Stimulated activated naive CD4-positive, alpha-beta T cell treated with Interleukin-2 at 50 U/mL for 16 hours (primary cell): ENCODE data around the gene CREB3L1.

Experiments used
- DNase-seq: peaks from one replicate; lab custom pipeline; 2025; lab: John Stamatoyannopoulos, UW

The CREB3L1 gene

DNA sequence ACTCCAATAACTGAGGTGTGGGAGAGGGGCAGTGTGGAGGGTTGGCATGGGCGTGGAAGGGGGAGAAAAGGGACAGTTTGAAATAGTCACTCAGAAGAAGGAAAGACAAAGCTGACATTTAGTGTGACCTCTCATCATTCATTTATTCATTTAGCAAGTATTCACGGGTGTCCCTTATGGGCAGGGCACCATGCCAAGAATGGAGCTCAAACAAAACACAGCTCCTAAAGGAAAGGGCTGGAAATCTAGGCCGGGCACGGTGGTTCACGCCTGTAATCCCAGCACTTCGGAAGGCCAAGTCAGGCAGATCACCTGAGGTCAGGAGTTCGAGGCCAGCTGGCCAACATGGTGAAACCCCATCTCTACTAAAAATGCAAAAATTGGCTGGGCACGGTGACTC is 50.4 kb downstream of the CREB3L1 start:
- DNase-seq, result no peak

DNA sequence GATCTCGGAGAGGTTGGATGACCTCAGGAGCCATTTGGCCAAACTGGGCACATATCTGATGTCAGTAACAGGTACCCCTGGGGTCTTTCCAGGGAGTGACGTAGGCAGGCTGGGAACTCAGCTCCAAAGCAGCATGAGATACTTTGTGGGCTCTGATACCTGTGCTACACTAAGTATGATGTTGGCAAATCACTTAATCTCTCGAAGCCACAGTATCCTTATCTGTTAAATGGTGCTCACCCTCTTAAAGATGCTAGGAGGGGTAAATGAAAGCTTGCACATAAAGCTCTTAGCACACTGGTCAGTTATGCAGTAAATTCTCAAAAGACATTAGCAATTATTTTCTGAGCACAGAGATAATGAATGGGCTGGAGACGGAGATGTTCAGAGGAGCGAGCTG is 52.7 kb downstream of the CREB3L1 start:
- DNase-seq, result no peak

DNA sequence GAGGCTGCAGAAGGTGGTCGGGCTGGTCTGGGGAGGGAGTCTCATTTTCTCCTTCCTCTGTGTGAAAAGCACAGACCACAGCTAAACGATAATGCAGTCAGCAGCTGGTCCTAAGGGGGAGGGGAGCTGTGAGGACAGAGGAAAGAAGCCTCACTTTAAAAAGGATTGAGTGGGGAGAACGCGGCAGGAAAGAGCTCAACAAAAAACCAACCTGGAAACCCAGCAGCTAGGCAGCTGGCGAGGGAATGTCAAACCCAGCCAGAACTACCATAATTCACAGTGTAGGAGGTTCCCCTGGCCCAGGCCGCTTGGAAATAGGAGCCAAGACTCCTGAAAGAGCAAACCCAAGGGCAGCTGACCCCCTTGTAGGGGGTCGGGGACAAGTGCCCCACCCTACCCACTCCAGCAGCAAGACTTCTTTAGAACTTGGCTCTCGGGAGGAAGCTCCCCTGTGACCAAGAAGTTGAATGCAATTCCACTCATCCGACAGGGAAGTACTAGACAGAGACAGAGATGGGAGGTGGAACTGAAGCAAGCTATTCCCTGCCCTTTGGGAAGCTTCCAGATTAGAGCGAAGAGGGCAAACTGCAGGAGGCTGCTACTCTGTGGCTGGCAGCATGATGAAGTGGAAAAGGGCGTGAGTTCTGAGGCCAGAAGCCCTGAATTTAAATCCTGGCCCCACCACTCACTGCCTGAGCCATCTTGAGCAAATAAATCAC is 53.3 kb downstream of the CREB3L1 start:
- no peak for DNase-seq

DNA sequence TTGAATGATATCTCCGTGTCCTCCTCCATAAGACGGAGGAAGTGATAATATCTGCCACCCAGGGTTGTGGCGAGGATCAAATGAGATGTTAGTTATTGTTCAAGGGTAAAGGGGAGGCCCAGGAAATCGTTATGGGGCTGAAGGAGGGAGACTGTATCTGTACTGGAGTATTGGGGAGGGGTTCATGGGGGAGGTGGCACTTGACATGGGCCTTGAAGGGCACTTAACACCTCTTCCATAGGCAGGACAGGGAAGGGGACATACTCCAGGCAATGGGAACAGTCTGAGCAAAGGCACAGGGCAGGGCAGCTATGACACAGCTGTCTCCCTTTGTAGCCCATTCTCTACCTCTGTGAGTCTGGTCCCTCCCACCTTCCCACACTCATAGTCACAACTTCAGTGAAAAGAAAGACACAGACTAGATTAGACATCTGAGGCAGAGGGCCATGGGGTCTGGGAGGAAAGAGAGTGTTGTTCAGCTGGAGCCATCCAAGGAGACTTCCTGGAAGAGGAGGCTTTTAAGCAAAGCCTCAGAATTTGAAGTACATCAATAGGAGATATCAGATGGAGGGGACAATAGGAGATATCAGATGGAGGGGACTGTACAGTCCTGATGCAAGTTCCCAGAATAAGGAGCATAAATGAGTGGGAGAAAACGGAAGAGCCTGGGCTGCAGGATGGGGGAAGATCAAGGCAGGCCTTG is 54.0 kb downstream of the CREB3L1 start:
- DNase-seq, result peak; percentile 38

DNA sequence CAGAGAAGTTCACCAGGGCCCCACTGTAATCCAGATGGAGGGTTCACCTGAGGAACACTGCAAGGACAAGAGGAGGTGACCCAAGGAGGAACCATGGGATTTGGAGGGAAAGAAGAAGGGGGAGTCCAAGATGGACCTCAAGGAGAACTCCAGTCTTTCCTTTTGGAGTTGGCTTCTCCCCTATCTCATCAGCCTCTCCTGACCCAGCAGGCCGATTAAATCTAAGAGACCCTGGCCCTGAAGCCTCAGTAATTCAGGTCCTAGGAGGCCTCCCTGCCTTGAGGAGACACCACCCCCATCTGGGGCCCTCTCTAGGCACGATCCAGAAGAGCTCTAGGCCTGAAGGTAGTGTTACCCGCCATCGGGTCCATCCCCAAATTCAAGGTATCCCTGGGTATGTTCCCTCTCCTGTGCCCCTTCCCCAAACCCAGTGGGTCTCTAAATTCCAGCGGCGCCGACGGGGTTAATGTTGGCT is 54.7 kb downstream of the CREB3L1 start:
- DNase-seq, result no peak

DNA sequence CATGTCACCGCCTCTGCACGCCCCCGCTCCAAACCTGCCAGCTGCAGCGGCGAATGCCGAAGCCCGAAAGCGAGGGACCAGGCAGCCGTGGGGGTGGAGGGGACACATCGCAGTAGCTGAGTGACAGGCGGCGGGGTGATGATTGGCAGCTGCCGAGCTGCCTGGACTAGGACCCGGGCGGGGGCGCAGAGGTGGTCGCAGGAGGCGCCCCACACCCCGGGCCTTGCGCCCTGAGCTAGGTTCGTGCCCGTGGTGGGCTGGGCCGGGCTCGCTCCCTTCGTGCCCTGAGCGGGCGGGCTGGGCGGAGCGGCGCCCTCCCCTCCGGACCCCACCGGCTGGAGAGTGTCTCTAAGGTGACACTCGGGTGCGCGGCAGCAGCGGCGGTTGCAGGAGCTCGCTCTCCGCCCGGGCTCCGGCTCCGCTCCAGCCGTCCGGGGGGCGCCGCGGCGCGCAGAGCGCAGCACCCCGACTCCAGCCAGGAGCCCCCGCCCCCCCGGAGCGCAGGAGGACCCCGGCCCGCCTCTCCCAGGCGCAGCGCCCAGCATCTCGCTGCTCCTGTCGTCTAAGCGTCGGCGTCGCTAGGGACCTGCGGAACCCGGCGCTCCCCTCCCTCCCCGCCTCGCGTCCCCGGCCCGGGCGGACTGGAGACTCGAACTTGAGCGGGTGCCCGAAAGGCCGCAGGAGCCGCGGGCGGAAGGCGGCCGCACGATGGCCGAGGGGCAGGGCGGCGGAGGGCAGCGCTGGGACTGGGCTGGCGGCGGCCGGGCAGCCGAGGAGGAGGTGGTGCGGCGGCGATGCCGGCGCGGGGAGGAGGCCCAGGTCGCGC is 55.3 kb downstream of the CREB3L1 start:
- peak; percentile 72 for DNase-seq

DNA sequence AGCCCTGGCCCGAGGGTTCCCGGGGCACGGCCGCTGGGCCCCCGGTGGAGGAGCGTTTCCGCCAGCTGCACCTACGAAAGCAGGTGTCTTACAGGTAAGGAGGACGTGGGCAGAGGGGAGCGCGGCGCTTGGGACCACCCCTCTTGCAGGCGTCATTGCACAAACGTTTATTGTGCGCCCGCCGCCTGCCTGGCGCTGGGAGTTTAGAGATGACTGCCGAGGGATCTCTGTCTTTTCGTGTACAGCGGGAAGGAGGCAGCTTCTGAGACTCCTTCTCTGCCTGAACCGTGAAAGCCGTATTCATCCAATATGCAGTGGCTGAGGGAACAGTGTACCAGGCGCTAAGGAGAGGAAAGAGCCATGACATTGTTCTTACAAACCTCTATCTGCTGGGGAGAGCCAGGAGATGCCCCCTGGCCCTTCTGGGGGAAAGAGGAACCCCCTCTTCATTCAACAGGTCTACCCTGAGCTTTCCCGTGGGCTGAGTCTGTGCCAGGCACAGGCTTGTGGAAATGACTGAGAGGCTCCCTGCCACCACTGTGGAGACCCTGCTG is 56.0 kb downstream of the CREB3L1 start:
- no peak for DNase-seq

DNA sequence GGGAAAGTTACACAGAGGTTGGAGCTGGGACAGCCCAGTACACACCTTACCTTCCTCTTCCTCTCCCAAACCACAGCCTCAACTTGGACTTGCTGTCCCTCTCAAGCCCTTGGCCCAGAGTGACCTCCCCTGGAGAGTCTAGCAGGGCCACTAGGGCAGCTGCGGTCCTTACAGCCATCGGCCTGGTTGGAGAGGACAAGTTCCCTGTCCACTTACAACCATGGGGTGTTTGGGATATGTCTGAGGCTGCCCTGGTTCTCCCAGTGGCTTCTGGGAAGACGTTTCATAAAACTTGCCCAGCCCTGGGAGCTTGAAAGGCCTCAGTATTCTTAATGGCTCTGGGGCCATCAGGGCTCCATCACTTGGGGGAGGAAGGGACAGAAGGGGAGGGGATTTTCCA is 56.7 kb downstream of the CREB3L1 start:
- DNase-seq, result no peak

DNA sequence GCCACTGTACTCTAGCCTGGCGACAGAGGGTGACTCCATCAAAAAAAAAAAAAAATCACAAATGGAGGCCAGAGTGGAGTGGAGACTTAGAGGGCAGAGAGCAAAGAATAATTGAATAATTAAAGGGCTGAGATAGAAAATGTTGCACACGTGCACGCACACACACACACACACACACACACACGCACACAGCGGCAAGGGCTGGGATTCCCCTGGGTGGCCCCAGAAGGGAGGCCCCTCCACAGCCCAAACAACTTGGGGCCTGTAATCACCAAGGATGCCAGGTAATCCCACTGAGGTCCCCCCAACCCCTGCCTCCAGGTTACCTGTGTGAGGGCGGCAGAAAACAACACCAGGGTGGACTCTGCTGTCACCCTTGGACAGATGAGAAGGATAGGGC is 57.8 kb downstream of the CREB3L1 start:
- DNase-seq, result no peak

DNA sequence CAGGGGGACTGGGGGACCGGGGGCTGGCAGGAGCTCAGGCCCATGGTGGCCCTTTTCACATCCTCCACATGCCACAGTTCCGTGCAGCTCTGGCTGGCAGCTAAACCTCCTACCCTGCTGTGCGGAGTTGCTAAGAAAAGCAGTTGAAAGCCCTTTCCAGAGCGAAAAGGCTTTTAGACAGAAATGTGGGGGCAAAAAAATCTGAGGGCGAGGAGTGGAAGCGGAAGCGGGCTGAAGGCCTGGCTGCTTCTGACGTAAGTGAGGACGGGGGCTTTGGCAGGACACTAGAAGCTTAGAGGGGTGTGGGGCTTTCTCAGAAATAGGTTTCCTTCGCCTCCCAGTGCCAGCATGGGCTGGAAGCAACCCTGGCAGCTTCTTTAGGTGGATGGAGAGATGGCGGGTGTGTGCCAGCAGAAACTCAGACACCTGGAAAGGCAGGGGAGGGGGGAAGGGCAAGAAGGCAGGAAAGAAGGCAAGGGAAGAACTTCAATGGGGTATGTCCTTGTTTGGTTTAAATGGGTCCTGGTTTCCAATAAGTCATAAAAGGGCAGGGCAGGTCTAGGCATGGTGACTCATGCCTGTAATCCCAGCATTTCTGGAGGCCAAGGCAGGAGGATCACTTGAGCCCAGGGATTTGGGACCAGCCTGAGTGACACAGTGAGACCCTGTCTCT is 58.6 kb downstream of the CREB3L1 start:
- DNase-seq, result no peak

DNA sequence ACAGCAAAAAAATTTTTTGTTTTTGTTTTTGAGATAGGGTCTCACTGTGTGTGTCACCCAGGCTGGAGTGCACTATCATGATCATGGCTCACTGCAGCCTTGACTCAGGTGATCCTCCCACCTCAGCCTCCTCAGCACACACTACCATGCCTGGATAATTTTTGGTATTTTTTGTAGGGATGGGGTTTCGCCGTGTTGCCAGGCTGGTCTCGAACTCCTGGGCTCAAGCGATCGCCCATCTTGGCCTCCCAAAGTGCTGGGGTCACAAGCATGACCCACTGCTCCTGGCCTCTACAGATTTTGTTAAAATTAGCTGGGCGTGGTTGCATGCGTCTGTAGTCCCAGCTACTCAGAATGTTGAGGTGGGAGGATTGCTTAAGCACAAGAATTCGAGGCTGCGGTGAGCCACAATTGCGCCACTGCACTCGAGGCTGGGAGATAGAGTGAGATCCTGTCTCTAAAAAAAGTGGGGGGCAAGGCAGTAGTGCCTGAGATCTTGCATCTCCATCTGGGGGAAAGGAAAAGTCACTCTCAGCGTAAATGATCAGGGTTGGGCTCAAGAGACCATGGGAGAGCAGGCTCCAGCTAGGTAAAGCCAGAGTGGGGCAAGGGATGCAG is 59.2 kb downstream of the CREB3L1 start:
- DNase-seq, result no peak

DNA sequence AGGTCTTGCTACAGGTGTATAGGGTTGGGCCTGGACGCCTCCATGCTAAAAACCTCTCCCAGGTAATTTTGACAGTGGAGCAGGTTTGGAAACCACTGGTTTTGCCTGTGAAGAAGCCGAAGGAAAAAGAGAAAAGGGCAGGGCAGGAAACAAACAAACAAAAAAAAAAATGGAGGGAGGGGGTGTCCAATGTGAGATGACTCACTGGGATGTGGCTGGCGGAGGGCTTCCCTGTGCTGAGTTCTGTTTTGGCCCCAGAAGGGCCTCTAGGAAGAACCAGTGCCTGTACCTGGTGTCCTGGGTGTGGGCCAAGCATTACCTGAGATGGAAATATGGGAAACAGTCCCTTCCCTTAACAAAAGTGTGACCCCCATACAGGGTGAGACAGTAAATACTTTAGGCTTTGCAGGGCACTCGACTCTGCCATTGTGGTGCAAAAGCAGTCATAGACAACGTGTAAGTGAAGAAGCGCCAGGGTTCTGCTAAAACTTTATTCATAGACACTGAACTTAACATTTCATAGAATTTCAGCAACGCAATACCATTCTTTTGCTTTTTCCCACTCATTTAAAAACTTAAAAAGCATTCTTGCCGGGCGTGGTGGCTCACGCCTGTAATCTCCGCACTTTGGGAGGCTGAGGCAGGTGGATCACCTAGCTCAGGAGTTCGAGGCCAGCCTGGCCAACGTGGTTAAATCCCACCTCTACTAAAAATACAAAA is 60.3 kb downstream of the CREB3L1 start:
- DNase-seq, result no peak

DNA sequence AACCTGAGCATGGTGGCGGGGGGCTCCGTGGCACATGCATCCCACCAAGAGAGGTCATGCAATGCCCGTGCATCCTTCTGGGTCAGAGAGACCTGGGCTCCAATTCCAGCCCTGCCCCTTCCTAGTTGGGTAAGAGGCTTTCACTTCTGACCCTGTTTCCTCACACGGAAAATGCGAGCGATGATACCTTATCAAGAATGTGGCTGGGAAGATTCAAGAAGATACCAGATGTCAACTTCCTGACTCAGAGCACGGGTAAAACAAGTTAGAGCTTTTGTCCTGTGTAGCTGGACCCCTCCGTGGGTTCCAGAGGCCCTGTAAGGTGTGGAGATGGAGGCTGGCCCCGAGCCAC is 61.1 kb downstream of the CREB3L1 start:
- DNase-seq, result no peak

DNA sequence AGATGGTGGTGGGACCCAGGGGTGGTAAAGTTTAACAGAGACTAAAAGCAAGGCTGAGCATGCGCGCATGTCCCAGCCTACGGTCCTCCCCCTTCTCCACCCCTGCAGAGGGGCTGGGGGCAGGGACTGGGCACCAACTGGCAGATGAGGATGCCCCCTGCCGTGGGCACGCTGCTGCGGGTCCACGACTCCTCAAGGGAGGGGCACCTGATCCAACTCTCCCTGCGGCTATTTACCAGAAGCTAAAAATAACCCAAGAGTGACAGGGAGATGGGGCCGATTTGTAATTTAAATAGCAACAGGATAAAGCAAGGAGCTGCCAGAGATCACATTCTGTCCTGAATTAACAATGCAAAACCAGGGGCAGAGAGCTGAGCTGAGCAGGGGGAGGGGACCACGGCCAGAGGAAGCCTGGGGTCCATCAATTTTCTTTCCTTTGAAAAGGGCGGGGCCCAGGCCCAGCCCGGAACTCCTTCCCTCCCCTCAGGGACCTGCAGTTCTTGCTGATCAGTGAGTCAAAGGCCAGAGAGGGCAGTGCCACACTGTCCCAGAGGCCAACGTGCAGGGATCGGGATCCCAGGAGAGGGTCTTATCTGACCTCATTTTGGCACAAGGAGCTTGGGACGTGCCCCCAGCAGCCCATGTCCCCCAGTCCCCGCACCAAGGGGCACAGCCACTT is 61.7 kb downstream of the CREB3L1 start:
- no peak for DNase-seq

DNA sequence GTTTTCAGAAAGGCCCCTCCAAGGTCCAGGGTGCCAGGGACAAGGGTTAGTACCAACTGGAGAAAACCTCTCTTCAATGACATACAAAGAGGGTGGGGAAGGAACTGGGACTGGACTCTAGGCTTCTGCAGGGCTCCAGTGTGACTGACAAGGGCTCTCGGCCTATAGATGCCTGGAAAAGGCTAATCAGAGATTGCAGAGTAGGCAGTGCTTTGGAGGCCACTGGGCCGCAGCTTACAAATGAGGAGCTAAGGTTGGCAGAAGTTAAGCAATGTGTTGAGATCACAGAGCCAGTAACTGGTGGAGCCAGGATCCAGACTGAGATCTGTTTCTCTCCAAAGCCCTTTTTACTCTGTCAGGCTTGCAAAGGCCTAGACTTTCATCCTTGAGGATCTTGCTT is 62.4 kb downstream of the CREB3L1 start:
- no peak for DNase-seq

DNA sequence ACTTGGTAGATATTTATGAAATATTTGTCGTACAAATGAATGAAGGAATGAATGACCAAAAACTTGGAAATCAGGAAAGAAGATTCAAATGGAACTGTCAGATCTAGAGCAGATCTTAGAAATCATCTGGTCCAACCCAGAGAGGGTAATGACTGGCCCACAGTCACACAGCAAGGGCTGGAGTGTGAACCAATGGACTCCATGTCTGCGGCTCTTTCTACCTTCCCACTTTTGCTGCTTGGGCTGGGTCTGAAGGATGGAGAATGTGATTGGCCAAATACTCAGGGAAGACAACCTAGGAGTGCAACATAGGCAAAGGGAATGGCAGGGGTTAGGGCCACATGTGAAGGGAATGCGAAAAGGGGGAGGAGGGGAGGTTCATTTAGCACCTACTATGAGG is 64.0 kb downstream of the CREB3L1 start:
- DNase-seq, result no peak

DNA sequence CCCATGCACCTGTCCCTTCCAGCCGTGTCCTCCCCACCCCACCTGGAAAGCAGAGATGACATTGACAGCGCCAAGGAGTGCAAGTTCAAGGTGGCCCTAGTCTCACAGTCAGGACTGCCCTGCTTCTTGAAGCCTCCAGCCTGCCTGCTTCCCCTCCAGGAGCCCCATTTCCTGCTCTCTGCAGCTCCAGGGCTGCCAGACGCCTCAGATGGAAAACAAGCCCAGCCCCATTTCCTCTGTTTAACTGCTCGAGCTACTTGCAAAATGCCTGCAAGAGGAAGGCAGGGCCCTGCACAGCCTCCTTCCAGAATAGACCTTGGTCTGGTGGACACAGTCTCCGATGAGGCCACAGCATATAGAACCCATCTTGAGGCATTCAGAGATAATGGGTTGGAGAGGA is 64.8 kb downstream of the CREB3L1 start:
- DNase-seq, result no peak

DNA sequence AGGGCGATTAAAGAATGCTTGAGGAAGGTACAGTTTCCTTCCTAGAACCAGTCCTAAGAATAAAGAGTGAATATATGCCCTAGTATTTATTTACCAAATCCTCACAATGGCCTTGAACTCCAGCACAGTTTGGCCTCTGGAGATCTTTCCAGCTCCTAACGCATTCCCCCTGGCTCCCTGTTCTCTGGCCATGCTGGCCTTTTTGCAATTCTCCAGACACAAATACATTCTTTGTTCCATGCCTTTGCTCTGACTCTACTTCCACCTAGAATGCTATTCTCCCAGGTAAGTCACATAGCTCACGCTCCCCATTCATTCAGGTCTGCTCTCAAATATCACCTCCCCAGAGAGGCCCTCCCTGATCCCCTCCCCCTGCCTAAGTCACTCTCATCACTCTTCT is 66.1 kb downstream of the CREB3L1 start:
- no peak for DNase-seq

DNA sequence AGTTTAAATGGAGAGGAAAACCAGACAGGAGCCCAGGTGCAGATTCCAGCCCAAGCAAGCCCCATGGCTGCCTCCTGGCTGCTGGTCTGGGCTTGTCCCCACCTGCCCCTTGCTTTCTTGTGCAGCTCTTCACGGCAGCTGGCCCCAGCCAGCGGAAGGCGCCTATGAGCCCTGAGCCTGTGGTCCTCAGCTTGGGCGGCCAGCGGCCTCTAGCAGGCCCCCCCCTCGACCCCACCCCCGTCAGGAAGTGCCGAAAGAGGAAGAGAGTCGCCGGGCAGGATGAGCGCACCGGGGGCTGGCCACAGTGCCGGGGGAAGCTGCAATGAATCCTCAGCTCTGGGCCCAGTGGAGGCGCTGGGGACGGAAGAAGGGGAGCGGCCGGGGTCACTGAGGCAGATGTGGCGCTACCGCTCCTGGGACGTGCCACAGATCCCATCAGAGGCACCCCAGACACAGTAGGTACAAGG is 67.7 kb downstream of the CREB3L1 start:
- DNase-seq, result no peak

DNA sequence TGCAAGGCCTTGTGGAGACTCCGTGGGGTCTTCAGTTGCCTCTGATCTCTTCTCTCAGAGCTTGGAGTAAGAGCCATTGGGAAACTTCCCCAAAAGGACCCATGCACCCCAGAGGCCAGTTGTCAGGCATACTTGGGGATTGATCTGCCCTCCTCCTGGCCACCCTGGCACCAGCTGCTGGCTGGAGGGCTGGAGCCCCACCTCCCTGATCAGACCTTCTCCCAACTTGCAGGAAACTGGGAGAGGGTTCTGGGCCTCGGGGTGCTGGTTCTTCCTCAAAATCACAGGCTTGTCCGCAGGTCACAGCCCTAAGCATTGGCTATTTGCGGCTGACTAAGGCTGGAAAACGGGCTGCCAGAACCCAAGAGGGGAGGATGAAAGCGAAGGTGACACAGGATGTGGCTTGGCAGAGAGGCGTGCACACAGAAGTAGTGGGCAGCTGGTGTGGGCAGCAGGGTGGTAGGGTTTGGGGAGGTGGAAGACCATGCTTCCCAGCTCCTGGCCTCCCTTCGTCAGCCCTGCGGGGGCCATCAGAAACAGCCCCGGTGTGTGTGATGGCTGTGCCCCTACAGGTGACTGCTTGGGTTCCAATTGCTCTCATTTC is 68.5 kb downstream of the CREB3L1 start:
- peak; percentile 22 for DNase-seq
